ENCODE data around the gene CYP4X1.
"Not testable (repeated sequence)": the region's sequence is repeated elsewhere in the genome, so short reads cannot be mapped to it uniquely, and the experiment has no call there.

The CYP4X1 gene

DNA sequence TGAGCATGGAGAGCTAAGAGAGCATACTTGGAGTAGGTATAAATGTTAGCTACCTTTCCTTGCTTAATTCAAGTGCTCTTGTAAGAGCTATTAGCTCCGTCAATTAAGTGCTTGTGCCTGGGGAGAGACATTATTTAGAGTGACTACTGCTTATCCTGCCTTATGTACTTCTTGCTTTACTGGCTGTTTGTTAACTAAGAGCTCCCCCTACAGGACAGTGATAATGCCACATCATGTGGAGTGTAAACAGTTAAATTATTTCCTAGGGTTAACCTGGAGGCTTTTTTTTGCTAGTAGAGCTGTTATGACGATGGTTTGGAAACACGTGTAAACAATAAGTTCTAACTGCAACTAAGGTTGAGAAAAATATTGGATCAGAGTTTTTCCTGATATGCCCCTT is 68.0 kb downstream of the CYP4X1 start:
- not testable (repeated sequence) for H3K4me3 ChIP-seq (ENCODE audit: low read length); H3K27me3 ChIP-seq (ENCODE audit: control insufficient read depth, low read length); H3K79me2 ChIP-seq (ENCODE audit: control insufficient read depth, low read length); H3K4me1 ChIP-seq (ENCODE audit: control insufficient read depth, low read length); H4K20me1 ChIP-seq (ENCODE audit: control insufficient read depth, insufficient read depth, low read depth, low read length); H3F3A ChIP-seq (ENCODE audit: control insufficient read depth, insufficient read depth); H3K9me2 ChIP-seq (replicated peaks; ENCODE audit: control insufficient read depth, low read length); H3K27ac ChIP-seq (ENCODE audit: low read depth, low read length); H3K4me2 ChIP-seq (ENCODE audit: low read length); H3K9me3 ChIP-seq (ENCODE audit: control insufficient read depth, insufficient read depth, low read length); H3K36me3 ChIP-seq (ENCODE audit: control insufficient read depth, low read length)
- peak; percentile 45 for TF ChIP-seq CTCF (IDR thresholded peaks at IDR 0.05; ENCODE audit: low read depth, low read length, poor library complexity, severe bottlenecking)

Measured in DOHH2 (cell line).